Dendritic cell treated with granulocyte-macrophage colony-stimulating factor and Interleukin-4, amounts not matched to agents 40 ng/mL and 50 ng/mL, for 4 days (primary cell): Measurements from ENCODE around the gene RMND1.
"Not testable (repeated sequence)": the region's sequence is repeated elsewhere in the genome, so short reads cannot be mapped to it uniquely, and the experiment has no call there.

Experiments
- H3K27ac Mint-ChIP-seq: one replicate; pipeline ENCODE4 v1.8.0; 2022; ENCODE audit warnings: mild to moderate bottlenecking, mixed read lengths
- H3K27me3 Mint-ChIP-seq: one replicate; pipeline ENCODE4 v1.8.0; 2022; ENCODE audit warnings: mild to moderate bottlenecking, mixed read lengths
- H3K36me3 Mint-ChIP-seq: one replicate; pipeline ENCODE4 v1.8.0; 2022; ENCODE audit warnings: low read depth, mixed read lengths
- H3K4me1 Mint-ChIP-seq: one replicate; pipeline ENCODE4 v1.8.0; 2022; ENCODE audit warnings: low read depth, mixed read lengths
- H3K4me3 Mint-ChIP-seq: one replicate; pipeline ENCODE4 v1.8.0; 2022; ENCODE audit warnings: mild to moderate bottlenecking, moderate library complexity, mixed read lengths
- H3K9me3 Mint-ChIP-seq: one replicate; pipeline ENCODE4 v1.8.0; 2022; ENCODE audit warnings: mixed read lengths
- intact Hi-C: fragments of 100-400 bp; cut with micrococcal nuclease; formaldehyde crosslinking; loops from one replicate; pipeline ENCODE4 v1.15.0; 2022

Gene RMND1

DNA sequence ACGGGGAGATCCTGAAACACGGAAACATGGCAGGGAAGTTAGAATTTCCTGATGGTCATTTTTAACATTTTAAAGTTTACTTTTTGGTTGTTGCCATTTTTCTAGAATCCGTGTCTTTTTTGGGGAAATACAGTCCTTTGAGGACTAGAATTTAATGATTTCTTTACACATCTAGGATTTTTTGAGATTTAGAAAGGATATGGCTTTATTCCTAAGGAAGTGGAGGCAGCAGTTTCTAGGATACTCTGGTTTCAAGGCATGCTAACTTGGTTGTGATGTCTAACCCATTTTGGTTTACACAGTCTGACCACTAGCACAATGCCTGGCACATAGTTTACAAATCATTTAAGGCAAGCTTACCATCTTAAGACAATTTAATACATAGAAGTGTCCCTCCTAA is 59.5 kb downstream of the RMND1 start:
- Mint-ChIP-seq H3K27ac (peak overlapping the region; percentile 97), H3K36me3 (peaks cover 62% of the 10 kb centered on the region), H3K9me3 (no peaks in the 10 kb centered on the region), H3K4me3 (peak overlapping the region; percentile 90), H3K4me1 (peaks cover 43% of the 10 kb centered on the region), H3K27me3 (no peaks in the 10 kb centered on the region)
- intact Hi-C loops = loop anchor here (5.0 kb wide), 1 partner anchor 1645 kb away; the partner anchor contains the start of genes NUP43 and PCMT1

DNA sequence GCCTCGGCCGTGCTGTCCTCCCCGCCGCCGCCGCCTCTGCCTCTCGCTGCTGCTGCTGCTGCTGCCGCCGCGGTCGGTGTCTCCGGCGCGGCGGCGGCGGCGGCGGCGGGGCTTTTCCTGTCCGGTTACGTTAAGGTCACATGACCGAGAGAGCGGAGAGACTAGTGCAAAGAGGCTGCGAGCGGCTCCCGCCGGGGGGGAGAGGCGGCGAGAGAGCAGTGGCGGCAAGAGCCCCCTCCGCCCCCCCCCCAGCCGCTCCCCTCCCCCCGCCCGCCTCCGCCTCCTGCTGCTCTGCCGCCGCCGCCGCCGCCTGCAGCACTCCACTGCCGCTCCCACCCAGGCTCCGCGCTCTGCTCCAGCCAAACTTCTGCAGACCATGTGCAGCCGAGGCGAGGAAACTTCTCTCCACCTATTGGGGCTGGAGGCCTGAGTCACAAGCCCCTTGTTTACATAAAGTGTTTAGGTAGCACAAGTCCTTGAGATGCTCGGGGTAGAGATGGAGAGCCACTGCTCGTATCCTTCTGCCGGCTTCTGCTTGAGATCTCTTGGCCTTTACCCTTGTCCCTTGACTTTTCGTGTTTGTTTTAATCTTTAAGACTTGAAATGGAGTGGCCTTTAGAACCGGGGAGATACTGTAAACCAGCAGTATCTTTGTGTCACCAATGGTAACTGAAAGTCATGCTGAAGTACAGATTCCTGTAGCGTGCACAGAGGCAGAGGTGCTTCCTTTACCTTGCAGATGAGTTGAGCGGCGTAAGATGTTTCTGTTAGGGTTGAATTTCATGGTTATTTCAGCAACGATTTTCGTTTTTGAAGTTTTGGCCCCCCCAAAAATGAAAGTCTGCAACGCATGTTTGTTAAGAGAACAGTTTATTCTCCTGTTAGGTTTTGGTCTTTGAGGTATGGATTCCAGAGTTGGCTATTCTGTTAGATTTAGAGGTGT is 60.2 kb downstream of the RMND1 start, which contains the start of gene ZBTB2:
TSS of gene ZBTB2 (minus strand) at position 89 of the 943 bp plus-strand sequence. CDS start 17,922 bp downstream, outside the sequence.
- H3K27ac Mint-ChIP-seq = peak within 1 kb of the TSS; percentile 97
- intact Hi-C loops = loop anchor here (5.0 kb wide), 1 partner anchor 1644 kb away; the partner anchor contains the start of genes NUP43 and PCMT1
- peak within 1 kb of the TSS; percentile 90 for H3K4me3 Mint-ChIP-seq
- no peaks in the 10 kb centered on the region for H3K27me3 Mint-ChIP-seq
- no peaks in the 10 kb centered on the region for H3K9me3 Mint-ChIP-seq
- peaks cover 55% of the 10 kb centered on the region for H3K36me3 Mint-ChIP-seq
- H3K4me1 Mint-ChIP-seq = peaks cover 43% of the 10 kb centered on the region

- Mint-ChIP-seq H3K4me3 (peak overlapping the region; percentile 90), H3K9me3 (no peaks in the 10 kb centered on the region), H3K27ac (peak overlapping the region; percentile 97), H3K36me3 (peaks cover 50% of the 10 kb centered on the region), H3K4me1 (peaks cover 39% of the 10 kb centered on the region), H3K27me3 (no peaks in the 10 kb centered on the region)
- intact Hi-C loops = loop anchor here (1.0 to 5.0 kb wide), 2 partner anchors 61 to 1644 kb away; partner anchors contain the start of genes NUP43, PCMT1 and RMND1
Observed at GRCh38 chr6:151390851-151391470, 61.0 kb downstream of the RMND1 start.

- Mint-ChIP-seq H3K36me3 (peaks cover 46% of the 10 kb centered on the region), H3K4me1 (peaks cover 38% of the 10 kb centered on the region)
Observed at GRCh38 chr6:151390276-151390850, 61.6 kb downstream of the RMND1 start.

GRCh38 chr6:151389618-151390275 is 62.2 kb downstream of the RMND1 start:
- Mint-ChIP-seq H3K4me1 (peaks cover 38% of the 10 kb centered on the region), H3K27me3 (no peaks in the 10 kb centered on the region)
- intact Hi-C loops = loop anchor here (1.0 to 5.0 kb wide), 2 partner anchors 63 to 1642 kb away; partner anchors contain the start of genes NUP43, PCMT1 and RMND1

More at GRCh38 chr6:151390276-151390850, 61.6 kb downstream of the RMND1 start:
- Mint-ChIP-seq H3K4me3 (peak overlapping the region; percentile 90), H3K27me3 (no peaks in the 10 kb centered on the region), H3K27ac (peak overlapping the region; percentile 97), H3K9me3 (no peaks in the 10 kb centered on the region)
- intact Hi-C loops = loop anchor here (1.0 to 5.0 kb wide), 2 partner anchors 62 to 1643 kb away; partner anchors contain the start of genes NUP43, PCMT1 and RMND1

GRCh38 chr6:151388997-151389617 is 62.8 kb downstream of the RMND1 start:
- H3K27ac Mint-ChIP-seq = peak overlapping the region; percentile 97
- H3K4me1 Mint-ChIP-seq = peaks cover 37% of the 10 kb centered on the region
- H3K9me3 Mint-ChIP-seq = no peaks in the 10 kb centered on the region
- intact Hi-C loops = no loop called here
- peaks cover 39% of the 10 kb centered on the region for H3K36me3 Mint-ChIP-seq
- peak overlapping the region; percentile 86 for H3K4me3 Mint-ChIP-seq
- H3K27me3 Mint-ChIP-seq = no peaks in the 10 kb centered on the region

More at GRCh38 chr6:151389618-151390275, 62.2 kb downstream of the RMND1 start:
- H3K4me3 Mint-ChIP-seq = peak overlapping the region; percentile 86
- H3K36me3 Mint-ChIP-seq = peaks cover 40% of the 10 kb centered on the region
- peak overlapping the region; percentile 97 for H3K27ac Mint-ChIP-seq
- no peaks in the 10 kb centered on the region for H3K9me3 Mint-ChIP-seq

DNA sequence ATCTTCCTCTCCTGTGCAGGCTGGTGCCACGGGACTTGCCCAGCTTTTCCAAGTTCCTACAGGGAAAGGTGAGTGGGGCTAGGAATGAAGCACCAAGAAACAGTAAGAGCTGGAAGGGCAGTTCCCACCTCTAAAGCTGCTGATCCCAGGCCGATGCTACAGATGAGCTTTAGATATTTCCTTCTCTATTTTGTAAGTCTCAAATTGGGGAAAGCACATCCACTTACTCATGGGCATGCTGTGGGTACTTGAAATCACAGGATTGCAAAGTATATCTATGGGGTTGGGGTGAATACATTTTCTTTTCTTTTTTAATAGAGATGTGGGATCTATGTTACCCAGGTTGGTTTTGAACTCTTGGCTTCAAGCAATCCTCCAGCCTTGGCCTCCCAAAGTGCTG is 63.7 kb downstream of the RMND1 start:
- Mint-ChIP-seq H3K27ac (no peak overlapping the region), H3K27me3 (no peaks in the 10 kb centered on the region), H3K9me3 (no peaks in the 10 kb centered on the region), H3K4me1 (peaks cover 30% of the 10 kb centered on the region), H3K36me3 (peaks cover 37% of the 10 kb centered on the region), H3K4me3 (no peak overlapping the region)
- intact Hi-C loops = no loop called here

GRCh38 chr6:151387175-151387970 is 64.6 kb downstream of the RMND1 start:
- H3K4me1 Mint-ChIP-seq = peaks cover 21% of the 10 kb centered on the region
- peaks cover 31% of the 10 kb centered on the region for H3K36me3 Mint-ChIP-seq
- no peaks in the 10 kb centered on the region for H3K9me3 Mint-ChIP-seq
- H3K27me3 Mint-ChIP-seq = no peaks in the 10 kb centered on the region
- intact Hi-C loops = no loop called here
- no peak overlapping the region for H3K4me3 Mint-ChIP-seq
- no peak overlapping the region for H3K27ac Mint-ChIP-seq

DNA sequence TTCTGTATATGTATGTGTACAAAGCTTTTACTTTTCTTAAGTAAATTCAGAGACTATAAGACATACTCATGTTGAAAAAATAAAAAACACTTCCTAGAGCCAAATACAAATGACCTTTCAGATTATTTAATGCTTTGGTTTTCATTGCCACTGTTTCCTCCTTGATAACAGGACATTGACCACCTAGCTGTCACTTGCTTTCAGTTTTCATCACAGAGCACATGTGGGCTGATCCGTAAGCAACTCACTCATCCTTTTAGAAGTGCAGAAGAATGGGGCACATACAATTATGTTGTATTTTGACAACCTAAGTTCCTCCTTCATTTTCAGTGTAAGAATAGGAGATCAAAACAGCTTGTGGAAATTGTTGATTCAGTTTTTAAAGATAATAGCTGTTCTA is 66.7 kb downstream of the RMND1 start:
- intact Hi-C loops = no loop called here
- Mint-ChIP-seq H3K9me3 (no peaks in the 10 kb centered on the region), H3K4me1 (peaks cover 29% of the 10 kb centered on the region), H3K36me3 (peaks cover 24% of the 10 kb centered on the region), H3K27me3 (no peaks in the 10 kb centered on the region), H3K4me3 (no peak overlapping the region), H3K27ac (no peak overlapping the region)

GRCh38 chr6:151384151-151384550 is 67.8 kb downstream of the RMND1 start:
- Mint-ChIP-seq H3K9me3 (no peaks in the 10 kb centered on the region), H3K27me3 (no peaks in the 10 kb centered on the region), H3K4me3 (no peak overlapping the region), H3K4me1 (peaks cover 35% of the 10 kb centered on the region), H3K36me3 (peaks cover 17% of the 10 kb centered on the region), H3K27ac (no peak overlapping the region)
- intact Hi-C loops = no loop called here

DNA sequence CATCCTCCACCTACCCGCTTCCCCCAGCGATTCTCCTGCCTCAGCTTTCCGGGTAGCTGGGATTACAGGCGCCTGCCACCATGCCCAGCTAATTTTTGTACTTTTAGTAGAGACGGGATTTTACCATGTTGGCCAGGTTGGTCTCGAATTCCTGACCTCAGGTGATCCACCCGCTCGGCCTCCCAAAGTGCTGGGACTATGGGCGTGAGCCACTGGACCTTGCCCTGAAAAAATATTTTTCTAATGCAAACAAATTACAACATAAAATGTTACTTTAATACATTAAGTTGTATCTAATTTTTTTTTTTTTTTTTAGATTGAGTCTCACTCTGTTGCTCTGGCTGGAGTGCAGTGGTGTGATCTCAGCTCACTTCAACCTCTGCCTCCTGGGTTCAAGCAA is 69.3 kb downstream of the RMND1 start:
- H3K27ac Mint-ChIP-seq, intact Hi-C loops, H3K4me3 Mint-ChIP-seq, H3K9me3 Mint-ChIP-seq, H3K27me3 Mint-ChIP-seq: not testable (repeated sequence)
- H3K36me3 Mint-ChIP-seq = peaks cover 17% of the 10 kb centered on the region
- H3K4me1 Mint-ChIP-seq = peaks cover 42% of the 10 kb centered on the region

GRCh38 chr6:151381722-151382121 is 70.2 kb downstream of the RMND1 start:
- H3K4me1 Mint-ChIP-seq = peaks cover 42% of the 10 kb centered on the region
- H3K9me3 Mint-ChIP-seq = no peaks in the 10 kb centered on the region
- intact Hi-C loops = no loop called here
- peak overlapping the region; percentile 34 for H3K27ac Mint-ChIP-seq
- no peak overlapping the region for H3K4me3 Mint-ChIP-seq
- H3K36me3 Mint-ChIP-seq = peaks cover 17% of the 10 kb centered on the region
- H3K27me3 Mint-ChIP-seq = no peaks in the 10 kb centered on the region
